Mesendoderm (in vitro differentiated cells): ENCODE measurements around the gene LOC128125822.

Experiments
- DNase-seq: peaks from one replicate; pipeline ENCODE4 v3.0.0; 2013
- H2AK5ac ChIP-seq: 2 replicates; pipeline ENCODE4 v1.6.1; 2013; ENCODE audit warnings: low read length, inconsistent platforms
- H2BK120ac ChIP-seq: 2 replicates; pipeline ENCODE4 v1.6.1; 2013; ENCODE audit warnings: low read depth, mild to moderate bottlenecking, low read length, moderate library complexity, mixed read lengths
- H2BK15ac ChIP-seq: replicated peaks from 2 replicates; pipeline ENCODE4 v1.6.1; 2013; ENCODE audit warnings: low read depth, mild to moderate bottlenecking, moderate library complexity
- H2BK5ac ChIP-seq: 2 replicates; pipeline ENCODE4 v1.6.1; 2013; ENCODE audit warnings: low read length, inconsistent platforms
- H3K18ac ChIP-seq: 2 replicates; pipeline ENCODE4 v1.6.1; 2013; ENCODE audit warnings: mild to moderate bottlenecking, low read length, mixed read lengths
- H3K23ac ChIP-seq: one replicate; pipeline ENCODE4 v1.6.1; 2013; ENCODE audit warnings: low read length
- H3K27ac ChIP-seq: 2 replicates; pipeline ENCODE4 v1.5.1; 2013; ENCODE audit warnings: low read depth, mild to moderate bottlenecking, inconsistent platforms, low read length, moderate library complexity
- H3K27me3 ChIP-seq: 2 replicates; pipeline ENCODE4 v1.6.1; 2013; ENCODE audit warnings: low read length, control low read depth, mild to moderate bottlenecking, inconsistent platforms; ENCODE audit not compliant: insufficient read depth, poor library complexity
- H3K36me3 ChIP-seq: 2 replicates; pipeline ENCODE4 v1.6.1; 2013; ENCODE audit warnings: low read length, inconsistent platforms; ENCODE audit not compliant: control insufficient read depth, insufficient read depth
- H3K4ac ChIP-seq: one replicate; pipeline ENCODE4 v1.6.1; 2013; ENCODE audit warnings: low read depth, mild to moderate bottlenecking, low read length, moderate library complexity
- H3K4me1 ChIP-seq: 2 replicates; pipeline ENCODE4 v1.6.1; 2013; ENCODE audit warnings: low read depth, low read length, inconsistent platforms; ENCODE audit not compliant: control insufficient read depth
- H3K4me2 ChIP-seq: 2 replicates; pipeline ENCODE4 v1.6.1; 2013; ENCODE audit warnings: low read length
- H3K4me3 ChIP-seq: 2 replicates; pipeline ENCODE4 v1.5.1; 2013; ENCODE audit warnings: mild to moderate bottlenecking, low read length
- H3K56ac ChIP-seq: one replicate; pipeline ENCODE4 v1.6.1; 2013; ENCODE audit warnings: low read length
- H3K79me1 ChIP-seq: 2 replicates; pipeline ENCODE4 v1.6.1; 2013; ENCODE audit warnings: low read length, inconsistent platforms
- H3K79me2 ChIP-seq: 2 replicates; pipeline ENCODE4 v1.6.1; 2013; ENCODE audit warnings: mild to moderate bottlenecking, low read length; ENCODE audit not compliant: control insufficient read depth, insufficient read depth
- H3K9ac ChIP-seq: 2 replicates; pipeline ENCODE4 v1.6.1; 2013; ENCODE audit warnings: low read length, inconsistent platforms
- H4K5ac ChIP-seq: one replicate; pipeline ENCODE4 v1.6.1; 2013; ENCODE audit warnings: low read length
- H4K8ac ChIP-seq: one replicate; pipeline ENCODE4 v1.6.1; 2013; ENCODE audit warnings: low read depth, mild to moderate bottlenecking, control low read depth, low read length, moderate library complexity
- WGBS: extraction: QIAGEN DNeasy Blood & Tissue Kit; methylation state at CpG from one replicate; pipeline ENCODE4 v1.1.7; 2013; ENCODE audit warnings: low lambda C conversion rate, missing lambda C conversion rate; ENCODE audit not compliant: insufficient coverage; ENCODE audit errors: extremely low coverage; 5-methylcytosine and 5-hydroxymethylcytosine counted together

The LOC128125822 gene

DNA sequence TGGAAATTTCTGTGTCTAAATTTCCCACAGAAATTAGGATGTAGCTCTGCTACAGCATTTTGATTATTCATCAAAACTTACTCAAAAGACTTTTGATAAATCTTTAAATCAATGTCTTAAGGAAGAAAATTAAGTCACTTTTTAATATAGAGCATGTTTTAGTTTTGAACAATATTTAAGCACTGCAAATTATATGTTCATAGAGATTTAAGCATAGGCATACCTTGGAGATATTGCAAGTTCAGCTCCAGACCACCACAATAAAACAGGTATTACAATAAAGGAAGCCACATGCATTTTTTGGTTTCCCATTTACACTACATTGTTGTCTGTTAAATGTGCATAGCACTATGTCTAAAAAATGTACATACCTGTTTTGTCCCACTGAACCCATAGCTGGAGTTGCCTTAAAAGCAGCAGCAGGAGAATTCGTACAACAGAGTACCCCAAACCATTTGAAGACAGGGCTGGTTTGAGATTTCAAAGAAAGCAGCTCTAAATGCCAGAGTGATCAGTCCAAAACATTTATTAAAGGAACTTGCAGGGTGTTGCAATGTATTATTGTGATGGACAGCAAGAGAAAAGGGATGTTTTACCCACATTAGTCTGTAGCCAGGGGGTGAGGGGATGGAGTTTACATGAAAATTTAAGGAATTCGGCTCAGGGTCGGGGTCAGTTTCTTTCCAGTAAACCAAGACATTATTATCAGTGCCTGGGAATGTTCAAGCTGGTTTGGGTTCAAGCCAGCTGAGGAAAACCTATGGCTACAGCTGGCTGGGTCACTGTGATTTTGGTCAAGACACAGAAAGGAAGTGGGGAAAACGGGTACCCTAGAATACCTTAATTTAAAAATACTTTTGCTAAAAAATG is 6.3 kb upstream of the LOC128125822 start:
- WGBS: no CpG with 5 or more reads among the region's 4 CpGs
- H3K4me2 ChIP-seq: no peak overlapping the region

DNA sequence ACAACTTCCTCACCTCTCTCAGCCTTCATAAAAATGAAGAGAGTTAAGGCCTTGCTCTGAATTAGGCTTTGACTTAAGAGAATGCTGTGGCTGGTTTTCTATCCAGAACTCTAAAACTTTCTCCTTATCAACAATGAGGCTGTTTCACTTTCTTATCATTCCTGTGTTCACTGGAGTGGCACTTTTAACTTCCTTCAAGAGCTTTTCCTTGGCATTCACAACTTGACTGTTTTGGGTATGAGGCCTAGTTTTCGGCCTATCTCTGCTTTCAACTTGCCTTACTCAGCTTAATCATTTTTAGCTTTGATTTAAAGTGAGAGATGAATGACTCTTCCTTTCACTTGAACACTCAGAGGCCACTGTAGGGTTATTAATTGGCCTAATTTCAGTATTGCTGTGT is 4.3 kb upstream of the LOC128125822 start:
- no CpG with 5 or more reads among the region's 1 CpG for WGBS

More for the DNA sequence above, 6.3 kb upstream of the LOC128125822 start:
- H2BK5ac ChIP-seq: no peak overlapping the region
- no peaks in the 10 kb centered on the region for H3K27me3 ChIP-seq
- no peak overlapping the region for H3K18ac ChIP-seq
- H3K56ac ChIP-seq: no peak overlapping the region
- H3K23ac ChIP-seq: no peak overlapping the region
- no peak overlapping the region for H3K27ac ChIP-seq
- no peak overlapping the region for H3K4me3 ChIP-seq
- no peaks in the 10 kb centered on the region for H3K36me3 ChIP-seq
- H3K4ac ChIP-seq: no peak overlapping the region
- no peak overlapping the region for H2AK5ac ChIP-seq
- no peak overlapping the region for H4K8ac ChIP-seq
- H3K9ac ChIP-seq: no peak overlapping the region
- no peaks in the 10 kb centered on the region for H3K79me1 ChIP-seq
- H2BK120ac ChIP-seq: no peak overlapping the region
- H4K5ac ChIP-seq: no peak overlapping the region
- DNase-seq: no peak
- no peak overlapping the region for H2BK15ac ChIP-seq
- H3K79me2 ChIP-seq: no peaks in the 10 kb centered on the region
- H3K4me1 ChIP-seq: no peaks in the 10 kb centered on the region

DNA sequence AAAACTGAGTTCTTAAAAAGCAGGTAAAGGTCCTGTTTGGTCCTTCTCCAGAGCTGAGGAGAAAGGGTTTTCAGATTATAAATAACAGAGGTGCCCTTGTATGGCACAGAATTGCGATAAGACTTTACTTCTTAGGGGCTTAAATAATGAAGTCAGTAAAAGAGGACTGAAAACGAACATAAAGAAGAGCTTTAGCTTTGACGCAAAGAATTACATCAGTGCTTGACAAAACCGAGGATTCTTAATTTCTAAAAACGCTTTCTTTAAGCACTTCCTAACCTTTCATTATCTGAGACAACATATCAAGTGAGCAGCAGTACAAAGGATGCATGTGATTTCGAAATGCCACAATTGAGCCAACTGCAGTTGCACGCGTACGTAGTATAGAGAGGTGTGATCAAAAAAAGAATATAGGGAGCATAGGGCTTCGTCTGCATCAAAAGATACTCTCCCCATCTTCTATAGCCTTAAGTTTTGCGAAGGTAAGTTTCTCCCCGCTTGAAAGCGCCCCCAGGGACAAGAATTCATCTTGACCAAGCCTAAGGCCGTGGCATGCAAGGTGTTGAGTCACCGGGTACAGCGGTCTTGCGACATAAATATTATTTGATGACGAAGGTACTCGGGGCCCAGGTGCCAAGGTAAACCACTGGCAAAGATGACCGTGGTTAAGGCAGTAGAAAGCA is 778 bp upstream of the LOC128125822 start:
- Histone ChIP-seq H3K27ac (peak overlapping the region; percentile 51), H2AK5ac (no peak overlapping the region), H3K9ac (peak overlapping the region; percentile 87), H3K79me1 (no peaks in the 10 kb centered on the region), H3K23ac (peak overlapping the region; percentile 83), H2BK120ac (no peak overlapping the region), H2BK5ac (peak overlapping the region; percentile 43), H3K56ac (peak overlapping the region; percentile 94), H3K18ac (no peak overlapping the region), H3K4ac (no peak overlapping the region), H4K8ac (no peak overlapping the region), H3K36me3 (no peaks in the 10 kb centered on the region), H3K79me2 (peaks cover 30% of the 10 kb centered on the region), H2BK15ac (no peak overlapping the region), H4K5ac (no peak overlapping the region), H3K4me1 (no peaks in the 10 kb centered on the region), H3K27me3 (no peaks in the 10 kb centered on the region), H3K4me3 (peak overlapping the region; percentile 81), H3K4me2 (peak overlapping the region; percentile 94)
- DNase-seq: peak; percentile 75
- no CpG with 5 or more reads among the region's 20 CpGs for WGBS

More for the DNA sequence above, 4.3 kb upstream of the LOC128125822 start:
- H3K23ac ChIP-seq: no peak overlapping the region
- H3K18ac ChIP-seq: no peak overlapping the region
- no peaks in the 10 kb centered on the region for H3K4me1 ChIP-seq
- peaks cover 6% of the 10 kb centered on the region for H3K79me2 ChIP-seq
- no peak overlapping the region for H4K8ac ChIP-seq
- no peak overlapping the region for H3K4me3 ChIP-seq
- H2BK5ac ChIP-seq: no peak overlapping the region
- H3K79me1 ChIP-seq: no peaks in the 10 kb centered on the region
- no peak for DNase-seq
- H2BK120ac ChIP-seq: no peak overlapping the region
- no peak overlapping the region for H3K4me2 ChIP-seq
- no peak overlapping the region for H4K5ac ChIP-seq
- H3K9ac ChIP-seq: no peak overlapping the region
- H2AK5ac ChIP-seq: no peak overlapping the region
- H3K27ac ChIP-seq: no peak overlapping the region
- H3K4ac ChIP-seq: no peak overlapping the region
- H2BK15ac ChIP-seq: no peak overlapping the region
- no peaks in the 10 kb centered on the region for H3K36me3 ChIP-seq
- no peak overlapping the region for H3K56ac ChIP-seq
- no peaks in the 10 kb centered on the region for H3K27me3 ChIP-seq

DNA sequence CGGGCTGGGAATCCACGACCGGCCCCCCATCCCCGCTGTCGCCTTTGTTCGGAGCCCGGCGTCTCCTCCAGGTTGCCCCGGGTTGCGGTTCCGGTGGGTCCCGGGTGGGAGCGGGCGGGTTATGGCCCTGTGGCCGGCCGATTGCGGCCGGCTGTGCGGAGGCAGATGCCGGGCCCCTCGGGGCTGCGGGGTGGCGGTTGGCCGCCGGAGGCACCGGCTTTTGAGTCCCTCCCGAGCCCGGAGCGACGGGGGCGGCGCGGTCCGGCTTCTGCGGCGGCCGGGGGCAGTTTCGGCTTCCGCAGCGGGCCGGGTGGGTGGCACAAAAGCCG is 431 bp downstream of the LOC128125822 start:
- Histone ChIP-seq H3K4me2 (no peak overlapping the region), H3K4ac (peak overlapping the region; percentile 77), H3K4me3 (peak overlapping the region; percentile 64), H2BK5ac (no peak overlapping the region), H3K56ac (peak overlapping the region; percentile 98), H3K27me3 (no peaks in the 10 kb centered on the region), H4K8ac (peak overlapping the region; percentile 83), H3K27ac (peak overlapping the region; percentile 96), H3K79me1 (no peaks in the 10 kb centered on the region), H3K23ac (no peak overlapping the region), H3K79me2 (peaks cover 32% of the 10 kb centered on the region), H2AK5ac (no peak overlapping the region), H4K5ac (no peak overlapping the region), H2BK120ac (peak overlapping the region; percentile 11), H3K9ac (peak overlapping the region; percentile 80), H2BK15ac (no peak overlapping the region), H3K18ac (peak overlapping the region; percentile 99), H3K4me1 (no peaks in the 10 kb centered on the region), H3K36me3 (no peaks in the 10 kb centered on the region)
- no CpG with 5 or more reads among the region's 42 CpGs for WGBS
- no peak for DNase-seq

DNA sequence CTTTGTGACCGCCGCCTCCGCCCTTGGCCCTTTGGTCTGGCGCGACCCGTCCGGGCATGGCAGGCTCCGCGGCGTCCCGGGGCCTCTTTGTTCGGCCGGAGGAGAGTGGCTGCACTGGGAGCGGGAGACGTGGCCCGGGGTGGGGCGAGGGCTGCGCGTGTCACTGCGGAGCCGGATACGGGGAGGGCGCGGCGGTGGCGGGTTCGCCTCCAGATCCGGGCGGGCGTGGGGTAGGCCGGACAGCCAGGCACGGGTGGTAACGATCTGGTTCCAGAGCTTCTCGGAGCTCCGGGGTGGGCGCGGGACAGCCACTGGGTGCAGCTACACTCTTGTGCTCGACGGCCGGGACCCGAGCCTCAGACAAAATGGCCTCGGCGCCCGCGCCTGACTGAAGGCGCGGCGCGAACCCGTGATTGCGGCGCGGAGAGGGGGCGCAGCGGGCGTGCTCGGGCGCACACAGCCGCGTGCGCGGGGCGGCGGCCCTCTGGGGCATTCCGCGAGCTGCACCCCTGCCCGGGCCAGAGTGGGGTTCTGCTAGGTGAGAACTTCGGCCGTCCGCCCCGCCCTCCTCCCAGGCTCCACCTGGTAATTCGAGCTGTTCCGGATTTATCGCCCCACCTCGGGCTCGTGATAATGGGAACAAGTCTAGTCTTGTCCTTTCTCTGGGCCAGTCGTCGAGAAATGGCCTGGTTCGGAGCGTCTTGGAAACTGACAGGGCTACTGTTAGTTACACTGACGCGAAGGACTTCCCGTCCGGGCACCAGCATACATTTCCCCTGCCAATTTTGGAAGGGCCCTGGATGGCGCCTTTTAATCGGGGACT is 1.0 kb downstream of the LOC128125822 start:
- Histone ChIP-seq H3K4me3 (peak overlapping the region; percentile 64), H3K4me1 (no peaks in the 10 kb centered on the region), H3K4me2 (peak overlapping the region; percentile 60), H3K23ac (no peak overlapping the region), H3K79me2 (peaks cover 32% of the 10 kb centered on the region), H2BK15ac (no peak overlapping the region), H2AK5ac (no peak overlapping the region), H3K27ac (peak overlapping the region; percentile 96), H4K5ac (no peak overlapping the region), H3K9ac (peak overlapping the region; percentile 80), H2BK5ac (peak overlapping the region; percentile 56), H3K36me3 (no peaks in the 10 kb centered on the region), H4K8ac (peak overlapping the region; percentile 89), H3K18ac (peak overlapping the region; percentile 99), H3K79me1 (no peaks in the 10 kb centered on the region), H3K27me3 (no peaks in the 10 kb centered on the region), H3K56ac (peak overlapping the region; percentile 98), H3K4ac (peak overlapping the region; percentile 85), H2BK120ac (peak overlapping the region; percentile 51)
- no CpG with 5 or more reads among the region's 86 CpGs for WGBS
- DNase-seq: peak; percentile 95
